Measurements from ENCODE around the gene FAM210A.

FAM210A gene

DNA sequence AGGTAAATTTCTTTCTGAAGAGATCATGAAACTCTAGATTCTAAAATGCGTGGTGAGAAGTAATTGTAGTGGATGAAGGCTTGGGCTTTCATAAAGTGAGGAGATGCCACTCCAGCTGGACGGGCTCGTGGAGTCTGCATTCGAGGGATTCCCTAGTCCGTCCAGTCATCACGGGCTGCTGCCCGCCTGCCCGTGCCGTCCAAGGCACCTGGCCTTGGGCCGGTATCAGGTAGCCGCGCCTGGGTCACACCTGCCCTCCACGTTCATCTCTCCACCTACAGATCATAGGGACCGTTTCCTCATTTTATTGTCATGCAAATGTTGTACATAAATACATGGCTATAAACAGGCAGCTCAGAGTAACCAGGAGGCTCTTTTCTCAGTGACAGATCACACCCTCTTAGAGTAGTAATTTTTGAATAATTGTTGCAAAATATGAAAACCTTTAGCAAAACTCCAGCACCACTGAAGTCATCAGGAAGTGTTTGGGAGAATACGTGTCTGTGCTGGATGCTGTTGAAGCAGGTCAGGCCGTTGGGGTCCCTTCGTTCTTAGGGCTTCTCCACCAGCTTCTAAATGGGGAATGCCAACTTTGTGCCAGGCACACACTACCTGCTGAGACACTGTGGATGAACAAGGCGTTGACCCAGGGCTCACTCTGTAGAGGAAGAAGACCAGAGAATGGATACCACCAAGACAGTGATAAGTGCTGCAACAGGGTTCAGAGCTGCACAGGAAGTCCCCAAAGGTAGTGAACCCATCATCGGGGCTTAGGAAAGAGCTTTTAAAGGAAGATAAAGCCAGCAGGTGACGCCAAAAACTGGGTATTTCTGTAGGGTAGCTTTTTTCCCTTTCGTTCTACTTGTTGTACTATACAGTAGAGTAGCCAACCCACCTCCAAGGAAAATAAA lies 112.5 kb downstream of the FAM210A start:
- no peaks in the 10 kb centered on the region for H3K27me3 Mint-ChIP-seq
- H3K9me3 Mint-ChIP-seq, result no peaks in the 10 kb centered on the region
- H3K27ac Mint-ChIP-seq, result peak overlapping the region; percentile 20
- H3K4me3 Mint-ChIP-seq, result no peak overlapping the region
- H3K36me3 Mint-ChIP-seq, result no peaks in the 10 kb centered on the region
- peaks cover 69% of the 10 kb centered on the region for H3K4me1 Mint-ChIP-seq
